RWPE2 (cell line): ENCODE data around the gene COPZ1.

Source experiments
- ATAC-seq: fragments of 200-7000 bp; cut with Tn5 transposase; 3 replicates; pipeline ENCODE4 v1.9.1; 2021; ENCODE audit warnings: low read depth
- DNase-seq: peaks from one replicate; pipeline ENCODE4 v3.0.0-alpha.2; 2020; ENCODE audit warnings: low spot score
- H3K27ac ChIP-seq: fragments of 450-650 bp; 2 replicates; pipeline ENCODE4 v1.5.1; 2017; ENCODE audit warnings: mild to moderate bottlenecking; ENCODE audit not compliant: poor library complexity, severe bottlenecking
- H3K27me3 ChIP-seq: fragments of 250-450 bp; sonication (Bioruptor Pico); 2 replicates; pipeline ENCODE4 v1.5.1; 2021; ENCODE audit warnings: mild to moderate bottlenecking, moderate library complexity; ENCODE audit not compliant: insufficient read depth, poor library complexity, severe bottlenecking
- H3K36me3 ChIP-seq: fragments of 250-450 bp; sonication (Bioruptor Pico); 2 replicates; pipeline ENCODE4 v1.5.1; 2020; ENCODE audit warnings: low read depth, mild to moderate bottlenecking, moderate library complexity
- H3K4me1 ChIP-seq: fragments of 250-450 bp; sonication (Bioruptor Pico); 2 replicates; pipeline ENCODE4 v1.5.1; 2021; ENCODE audit warnings: mild to moderate bottlenecking, moderate library complexity; ENCODE audit not compliant: insufficient read depth, poor library complexity, severe bottlenecking
- H3K4me3 ChIP-seq: fragments of 250-450 bp; sonication (Bioruptor Pico); 2 replicates; pipeline ENCODE4 v1.5.1; 2021; ENCODE audit warnings: mild to moderate bottlenecking, moderate library complexity; ENCODE audit not compliant: severe bottlenecking
- H3K9me3 ChIP-seq: fragments of 250-450 bp; sonication (Bioruptor Pico); 2 replicates; pipeline ENCODE4 v1.5.1; 2021; ENCODE audit warnings: mild to moderate bottlenecking, moderate library complexity; ENCODE audit not compliant: severe bottlenecking
- CTCF ChIP-seq: fragments of 450-650 bp; IDR thresholded peaks from one replicate; pipeline ENCODE4 v1.5.1; 2017; ENCODE audit warnings: mild to moderate bottlenecking, moderate library complexity; ENCODE audit not compliant: poor library complexity, severe bottlenecking

The COPZ1 gene

GRCh38 chr12:54330442-54330841, 5.5 kb downstream of the COPZ1 start:
- H3K27ac ChIP-seq, result peak overlapping the region; percentile 58
- H3K4me1 ChIP-seq, result peaks cover 48% of the 10 kb centered on the region
- no peak for DNase-seq
- no peaks in the 10 kb centered on the region for H3K27me3 ChIP-seq
- H3K4me3 ChIP-seq, result no peak overlapping the region
- ATAC-seq, result no peak
- TF ChIP-seq CTCF, result no peak
- H3K9me3 ChIP-seq, result no peaks in the 10 kb centered on the region
- peaks cover 51% of the 10 kb centered on the region for H3K36me3 ChIP-seq

- peak overlapping the region; percentile 58 for H3K27ac ChIP-seq
- DNase-seq (no peak), ATAC-seq (no peak)
- H3K4me1 ChIP-seq, result peaks cover 43% of the 10 kb centered on the region
- H3K9me3 ChIP-seq, result no peaks in the 10 kb centered on the region
- peaks cover 55% of the 10 kb centered on the region for H3K36me3 ChIP-seq
- H3K4me3 ChIP-seq, result no peak overlapping the region
- no peak for TF ChIP-seq CTCF
- H3K27me3 ChIP-seq, result no peaks in the 10 kb centered on the region
Observed at GRCh38 chr12:54331461-54331860, 6.5 kb downstream of the COPZ1 start.

GRCh38 chr12:54333420-54334034, 8.6 kb downstream of the COPZ1 start:
- Histone ChIP-seq H3K27ac (no peak overlapping the region), H3K27me3 (no peaks in the 10 kb centered on the region), H3K4me3 (no peak overlapping the region), H3K4me1 (peaks cover 28% of the 10 kb centered on the region), H3K9me3 (no peaks in the 10 kb centered on the region), H3K36me3 (peaks cover 61% of the 10 kb centered on the region)
- DNase-seq (no peak), ATAC-seq (no peak)
- no peak for TF ChIP-seq CTCF

GRCh38 chr12:54337280-54337842, 12.4 kb downstream of the COPZ1 start:
- no peaks in the 10 kb centered on the region for H3K27me3 ChIP-seq
- no peak for DNase-seq

More at GRCh38 chr12:54337280-54337842, 12.4 kb downstream of the COPZ1 start:
- Histone ChIP-seq H3K4me1 (no peaks in the 10 kb centered on the region), H3K27ac (no peak overlapping the region), H3K4me3 (no peak overlapping the region), H3K36me3 (peaks cover 58% of the 10 kb centered on the region), H3K9me3 (no peaks in the 10 kb centered on the region)
- no peak for TF ChIP-seq CTCF
- ATAC-seq, result no peak
